Measurements from ENCODE around the gene KCNF1.

KCNF1 gene

GRCh38 chr2:10905006-10905861 lies 6.5 kb upstream of the KCNF1 start:
- DNase-seq: no peak

GRCh38 chr2:10905862-10906143 lies 5.9 kb upstream of the KCNF1 start:
- DNase-seq: no peak

GRCh38 chr2:10906926-10907625 lies 4.7 kb upstream of the KCNF1 start:
- DNase-seq: peak; percentile 40

GRCh38 chr2:10908195-10908594 lies 3.5 kb upstream of the KCNF1 start:
- no peak for DNase-seq

- peak; percentile 60 for DNase-seq
These were observed 2.4 kb upstream of the KCNF1 start for GRCh38 chr2:10909050-10909995.

GRCh38 chr2:10909996-10910341 lies 1.8 kb upstream of the KCNF1 start:
- no peak for DNase-seq

GRCh38 chr2:10910625-10911024 lies 1.1 kb upstream of the KCNF1 start:
- no peak for DNase-seq

- DNase-seq: no peak
These were observed 470 bp downstream of the KCNF1 start for GRCh38 chr2:10912076-10912731.

GRCh38 chr2:10912796-10913455 lies 1.2 kb downstream of the KCNF1 start:
- DNase-seq: no peak

- DNase-seq: no peak
These were observed 2.0 kb downstream of the KCNF1 start for GRCh38 chr2:10913501-10914271.

GRCh38 chr2:10914272-10914693 lies 2.5 kb downstream of the KCNF1 start:
- no peak for DNase-seq

GRCh38 chr2:10915236-10915635 lies 3.5 kb downstream of the KCNF1 start:
- no peak for DNase-seq

- DNase-seq: no peak
These were observed 4.1 kb downstream of the KCNF1 start for GRCh38 chr2:10915731-10916276.

- no peak for DNase-seq
These were observed 5.2 kb downstream of the KCNF1 start for GRCh38 chr2:10916953-10917352.

- DNase-seq: peak; percentile 12
These were observed 6.2 kb downstream of the KCNF1 start for GRCh38 chr2:10917927-10918326.

- peak; percentile 33 for DNase-seq
These were observed 7.1 kb downstream of the KCNF1 start for GRCh38 chr2:10918661-10919409.

- DNase-seq: no peak
These were observed 7.7 kb downstream of the KCNF1 start for GRCh38 chr2:10919410-10919770.

GRCh38 chr2:10919771-10920621 lies 8.3 kb downstream of the KCNF1 start:
- DNase-seq: peak; percentile 91

- no peak for DNase-seq
These were observed 9.1 kb downstream of the KCNF1 start for GRCh38 chr2:10920764-10921388.
